HG02973 (cell line): Measurements from ENCODE around the gene ERBB4.
"Not testable (repeated sequence)": the region's sequence is repeated elsewhere in the genome, so short reads cannot be mapped to it uniquely, and the experiment has no call there.

ENCODE experiments used
- ATAC-seq: cut with Tn5 transposase; IDR thresholded peaks from one replicate; pipeline ENCODE4 v1.9.1; 2021; ENCODE audit warnings: moderate library complexity; ENCODE audit not compliant: unreplicated experiment

The ERBB4 gene

DNA sequence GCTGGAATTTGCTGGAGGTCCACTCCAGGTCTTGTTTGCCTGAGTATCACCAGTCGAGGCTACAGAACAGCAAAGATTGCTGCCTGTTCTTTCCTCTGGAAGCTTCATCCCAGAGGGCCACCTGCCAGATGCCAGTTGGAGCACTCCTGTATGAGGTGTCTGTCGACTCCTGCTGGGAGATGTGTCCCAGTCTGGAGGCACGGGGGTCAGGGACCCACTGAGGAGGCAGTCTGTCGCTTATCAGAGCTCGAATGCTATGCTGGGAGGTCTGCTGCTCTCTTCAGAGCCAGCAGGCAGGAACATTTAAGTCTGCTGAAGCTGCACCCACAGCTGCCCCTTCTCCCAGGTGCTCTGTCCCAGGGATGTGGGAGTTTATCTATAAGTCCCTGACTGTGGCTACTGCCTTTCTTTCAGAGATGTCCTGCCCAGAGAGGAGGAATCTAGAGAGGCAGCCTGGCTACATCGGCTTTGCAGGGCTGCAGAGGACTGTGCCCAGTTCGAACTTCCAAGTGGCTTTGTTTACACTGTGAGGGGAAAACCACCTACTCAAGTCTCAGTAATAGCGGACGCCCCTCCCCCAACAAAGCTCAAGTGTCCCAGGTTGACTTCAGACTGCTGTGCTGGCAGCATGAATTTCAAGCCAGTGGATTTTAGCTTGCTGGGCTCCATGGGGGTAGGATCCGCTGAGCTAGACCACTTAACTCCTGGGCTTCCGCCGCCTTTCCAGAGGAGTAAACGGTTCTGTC lies 301.1 kb downstream of the ERBB4 start:
- no peak for ATAC-seq

DNA sequence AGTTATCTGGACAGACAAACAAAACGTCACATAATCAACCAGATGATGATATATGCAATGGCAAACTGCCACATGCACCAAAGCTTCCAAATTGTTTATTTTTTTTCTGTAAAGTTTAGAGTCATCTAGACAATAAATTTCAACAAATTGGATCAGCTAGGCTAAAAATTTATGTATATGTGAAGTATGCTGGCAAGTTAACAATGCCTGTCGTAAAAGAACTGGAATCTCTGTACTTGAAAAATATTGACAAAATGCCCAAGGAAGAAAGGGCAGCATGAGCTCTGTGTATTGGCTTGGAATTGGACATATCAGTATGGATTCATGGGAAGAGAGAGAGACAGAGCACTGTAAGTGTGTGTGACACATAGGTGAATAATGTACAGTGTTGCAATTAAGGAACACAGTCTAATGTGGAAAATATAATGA lies 309.8 kb downstream of the ERBB4 start:
- no peak for ATAC-seq

GRCh38 chr2:212227755-212228154 lies 310.8 kb downstream of the ERBB4 start:
- ATAC-seq: no peak

- ATAC-seq: no peak
Observed at GRCh38 chr2:212226114-212226513, 312.5 kb downstream of the ERBB4 start.

- ATAC-seq: no peak
Observed at GRCh38 chr2:212223696-212224095, 314.9 kb downstream of the ERBB4 start.

DNA sequence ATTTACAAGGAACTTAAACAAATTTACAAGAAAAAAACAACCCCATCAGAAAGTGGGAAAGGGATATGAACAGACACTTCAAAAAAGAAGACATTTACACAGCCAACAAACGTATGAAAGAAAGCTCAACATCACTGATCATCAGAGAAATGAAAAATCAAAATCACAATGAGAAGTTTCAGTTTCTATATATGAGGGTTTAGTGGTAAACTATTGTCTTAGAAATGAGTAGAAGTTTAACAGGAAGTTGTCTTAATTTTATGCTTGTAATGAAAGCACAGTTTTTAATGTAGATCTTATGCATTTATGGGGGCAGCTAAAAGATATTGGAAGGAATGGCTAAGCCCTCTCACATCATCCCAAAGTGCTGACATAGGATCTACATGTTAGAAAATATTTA lies 325.4 kb downstream of the ERBB4 start:
- peak; percentile 63 for ATAC-seq

DNA sequence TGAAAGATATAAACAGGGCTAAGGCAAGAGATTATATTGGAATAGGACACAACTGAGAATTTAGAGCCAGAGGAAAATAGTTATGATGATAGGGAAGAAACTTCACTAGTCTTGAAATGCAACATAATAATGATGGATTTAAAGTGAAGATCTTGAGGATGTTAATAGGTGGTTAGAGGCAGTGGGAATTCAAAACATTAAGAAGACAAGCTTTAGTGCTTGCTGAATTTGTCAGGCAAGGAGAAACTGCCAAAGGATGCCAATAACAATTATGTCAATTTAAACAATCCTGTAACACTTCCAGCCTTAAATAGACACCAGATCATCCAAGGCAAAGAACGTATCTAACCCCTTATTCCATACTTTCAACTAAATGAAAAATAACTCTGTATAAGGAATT lies 330.1 kb downstream of the ERBB4 start:
- no peak for ATAC-seq

DNA sequence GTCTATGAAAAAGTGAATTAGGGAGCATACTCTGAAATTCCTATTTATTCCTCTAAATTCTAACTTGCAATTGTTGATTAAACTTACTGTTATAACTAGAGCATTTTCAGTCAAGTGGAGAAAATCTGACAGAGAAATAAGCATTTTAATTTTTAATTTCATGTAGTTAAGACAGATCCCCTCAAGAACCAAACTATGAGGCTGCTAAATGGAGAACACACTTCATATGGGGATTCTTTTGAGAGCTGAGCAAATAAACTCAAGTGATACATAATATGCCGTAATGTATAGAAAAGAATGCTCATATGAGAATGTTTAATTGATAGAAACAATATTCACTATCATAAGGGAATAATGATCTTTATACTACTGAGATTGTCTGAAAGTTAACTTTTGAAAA lies 340.8 kb downstream of the ERBB4 start:
- no peak for ATAC-seq

- no peak for ATAC-seq
Observed at GRCh38 chr2:212195626-212196025, 343.0 kb downstream of the ERBB4 start.

GRCh38 chr2:212194396-212194795 lies 344.2 kb downstream of the ERBB4 start:
- no peak for ATAC-seq

DNA sequence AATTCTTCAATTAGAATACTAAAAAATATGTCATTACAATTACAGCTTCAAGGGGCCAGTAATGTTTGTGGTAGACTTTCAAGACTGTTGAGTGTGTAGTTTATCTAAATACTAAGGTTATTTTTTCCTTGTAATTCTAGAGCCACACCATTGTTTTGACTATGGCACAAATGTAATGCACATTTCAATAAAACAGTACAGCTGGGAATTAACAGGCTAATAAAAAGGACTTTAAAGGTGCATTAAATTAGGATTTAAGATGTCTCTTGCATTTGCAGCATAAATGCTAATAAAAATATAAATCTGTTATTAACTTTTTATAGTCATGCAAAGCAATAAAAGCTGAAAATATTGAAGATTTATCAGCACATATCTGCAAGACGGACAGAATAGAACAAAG lies 344.8 kb downstream of the ERBB4 start:
- ATAC-seq: no peak

- ATAC-seq: no peak
Observed at GRCh38 chr2:212193056-212193455, 345.5 kb downstream of the ERBB4 start.

- ATAC-seq: not testable (repeated sequence)
Observed at GRCh38 chr2:212191438-212191837, 347.2 kb downstream of the ERBB4 start.

DNA sequence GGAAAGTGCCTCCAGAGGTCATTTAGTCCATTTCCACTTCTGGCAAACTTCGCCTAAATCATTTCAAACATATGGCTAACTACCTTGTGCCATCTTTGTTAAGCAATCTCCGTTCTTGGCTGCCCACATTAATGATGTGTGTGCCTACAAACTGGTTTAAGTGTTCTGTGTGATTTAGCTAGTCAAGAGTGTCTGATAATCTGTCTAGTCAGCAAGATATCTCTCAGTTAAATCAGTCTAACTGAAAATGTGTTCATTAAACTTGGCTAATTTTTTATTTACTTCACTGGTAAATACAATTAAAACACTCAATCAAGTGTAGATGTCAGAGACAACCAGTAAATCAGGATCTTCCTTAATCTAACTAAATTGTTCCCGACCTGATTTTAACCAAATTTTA lies 352.4 kb downstream of the ERBB4 start:
- ATAC-seq: no peak

GRCh38 chr2:212181646-212182045 lies 357.0 kb downstream of the ERBB4 start:
- ATAC-seq: no peak

- no peak for ATAC-seq
Observed at GRCh38 chr2:212180408-212181083, 358.1 kb downstream of the ERBB4 start.

DNA sequence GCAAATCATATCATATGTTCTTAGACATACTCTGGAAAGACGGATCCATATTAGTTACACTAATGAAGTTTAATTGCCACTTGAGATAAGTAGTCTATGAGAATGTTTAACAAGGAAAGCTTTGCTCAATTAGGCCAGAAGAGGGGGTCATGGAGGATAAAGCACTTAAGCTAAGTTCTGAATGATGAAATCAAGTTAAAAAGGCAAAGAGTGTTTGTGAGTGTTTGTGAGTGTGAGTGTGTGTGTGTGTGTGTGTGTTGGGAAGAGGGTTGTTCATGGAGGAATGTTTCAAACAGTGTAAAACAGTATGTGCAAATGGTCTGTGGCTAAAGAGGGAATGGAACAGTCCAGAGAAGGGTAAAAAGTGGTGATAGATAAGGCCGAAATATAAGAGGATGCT lies 360.9 kb downstream of the ERBB4 start:
- no peak for ATAC-seq

DNA sequence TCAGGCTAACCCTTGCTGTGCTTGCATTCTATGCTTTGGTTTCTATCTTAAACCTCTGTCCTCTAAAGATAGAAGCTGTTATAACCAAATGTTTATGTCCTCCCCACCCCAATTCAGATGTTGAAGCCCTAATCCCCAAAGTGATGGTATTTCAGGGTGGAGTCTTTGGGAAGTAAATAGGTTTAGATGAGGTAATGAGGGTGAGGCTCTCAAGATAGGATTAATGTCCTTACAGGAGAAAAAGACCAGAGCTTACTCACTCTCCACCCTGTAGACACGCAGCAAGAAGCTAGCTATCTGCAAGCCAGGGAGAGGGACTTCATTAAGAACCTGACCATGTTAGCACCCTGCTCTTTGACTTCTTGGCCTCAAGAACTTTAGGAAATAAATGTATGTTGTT lies 362.5 kb downstream of the ERBB4 start:
- no peak for ATAC-seq

DNA sequence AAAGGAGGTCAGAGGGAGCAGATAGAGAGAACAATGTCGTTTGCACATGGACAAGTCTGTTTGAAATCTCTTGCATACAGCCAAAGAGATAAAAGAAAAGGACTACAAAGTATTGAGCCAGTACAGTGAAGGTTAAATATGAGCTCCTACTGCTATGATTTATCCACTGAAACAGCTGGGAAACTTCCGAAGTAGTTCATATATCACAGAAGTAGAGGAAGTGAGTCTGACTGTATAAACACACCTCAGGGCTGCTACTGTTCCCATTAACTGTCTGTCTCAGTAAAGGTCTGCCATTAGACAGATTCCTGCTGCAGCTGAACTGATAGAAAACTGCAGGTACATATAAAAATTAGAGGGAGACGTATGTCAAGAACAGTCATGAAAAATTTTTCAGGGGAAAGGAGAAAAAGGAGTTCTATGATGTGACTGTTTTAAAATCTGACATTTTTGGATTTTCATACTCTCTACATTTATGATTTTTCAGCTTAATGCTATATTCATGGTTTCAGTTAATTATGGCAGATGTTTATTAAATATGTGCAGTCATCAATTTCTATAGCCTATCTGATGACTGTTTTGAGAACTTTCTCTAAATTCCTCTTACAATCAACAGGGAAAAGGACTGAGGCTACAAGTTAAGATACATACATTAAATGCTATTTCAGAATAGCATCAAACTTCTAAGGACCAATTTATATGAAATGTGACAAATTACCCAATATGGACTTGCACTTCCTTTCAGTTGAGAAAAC lies 364.7 kb downstream of the ERBB4 start:
- no peak for ATAC-seq

DNA sequence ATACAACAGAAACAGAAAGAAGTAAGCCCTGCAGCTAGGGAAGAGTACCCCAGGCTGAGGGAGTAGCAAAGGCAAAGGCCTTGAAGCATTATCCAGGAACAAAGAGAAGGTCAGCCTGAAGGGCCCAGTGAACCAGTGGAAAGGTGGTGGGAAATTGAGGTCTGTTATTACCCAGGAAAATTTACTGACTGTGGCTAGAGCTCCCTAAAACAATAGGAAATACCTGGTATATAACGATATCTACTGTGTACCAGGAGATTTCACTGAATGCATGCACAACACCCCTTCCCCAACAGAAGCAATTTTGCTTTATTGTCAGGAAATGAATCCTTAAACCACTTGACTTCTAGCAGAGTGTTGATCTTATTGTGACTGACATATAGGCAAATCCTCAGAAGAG lies 365.3 kb downstream of the ERBB4 start:
- ATAC-seq: no peak

DNA sequence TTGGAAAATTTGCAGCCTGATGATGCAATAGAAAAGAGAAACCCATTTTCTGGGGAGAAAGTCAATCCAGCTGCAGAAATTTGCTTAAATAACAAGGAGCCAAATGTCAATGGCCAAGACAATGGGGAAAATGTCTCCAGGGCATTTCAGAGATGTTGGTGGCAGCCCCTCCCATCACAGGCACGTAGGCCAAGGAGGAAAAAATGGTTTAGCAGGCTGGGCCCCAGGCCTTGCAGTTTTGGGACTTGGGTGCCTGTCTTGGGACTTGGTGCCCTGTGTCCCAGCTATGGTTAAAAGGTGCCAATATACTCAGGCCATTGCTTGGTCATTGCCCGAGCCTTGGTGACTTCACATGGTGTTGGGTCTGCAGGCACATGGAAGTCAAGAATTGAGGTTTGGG lies 368.2 kb downstream of the ERBB4 start:
- ATAC-seq: no peak

- no peak for ATAC-seq
Observed at GRCh38 chr2:212158081-212158480, 380.5 kb downstream of the ERBB4 start.
